ENCODE results near the gene PLEKHH2. TPM values are rescaled to one million over a fixed set of nuclear protein-coding genes. Genes with fewer than 3 reads are reported as not detected.
A peak's percentile ranks its signal among the peaks of the same experiment; 100 is the strongest.

Gene PLEKHH2
- total RNA-seq, 1 donor from 2014 or later, result 4.2 TPM

- no peak for DNase-seq (ENCODE audit: low read depth)
- no peak overlapping the region for H3K4me3 ChIP-seq (ENCODE audit: low read depth, low read length)
- no peak for TF ChIP-seq CTCF (conservative IDR thresholded peaks at IDR 0.05; ENCODE audit: low read depth, low read length)
Observed at GRCh38 chr2:43731211-43731610, 94.2 kb downstream of the PLEKHH2 start.

- no peak for TF ChIP-seq CTCF (conservative IDR thresholded peaks at IDR 0.05; ENCODE audit: low read depth, low read length)
- DNase-seq (ENCODE audit: low read depth), result no peak
- no peak overlapping the region for H3K4me3 ChIP-seq (ENCODE audit: low read depth, low read length)
Observed at GRCh38 chr2:43736637-43737036, 99.6 kb downstream of the PLEKHH2 start.

- TF ChIP-seq CTCF (conservative IDR thresholded peaks at IDR 0.05; ENCODE audit: low read depth, low read length), result no peak
- H3K4me3 ChIP-seq (ENCODE audit: low read depth, low read length), result no peak overlapping the region
- DNase-seq (ENCODE audit: low read depth), result peak; percentile 90
Observed at GRCh38 chr2:43737097-43737854, 100.2 kb downstream of the PLEKHH2 start.

GRCh38 chr2:43737855-43738254, 100.8 kb downstream of the PLEKHH2 start:
- TF ChIP-seq CTCF (conservative IDR thresholded peaks at IDR 0.05; ENCODE audit: low read depth, low read length), result no peak
- DNase-seq (ENCODE audit: low read depth), result no peak
- no peak overlapping the region for H3K4me3 ChIP-seq (ENCODE audit: low read depth, low read length)

GRCh38 chr2:43738257-43738656, 101.2 kb downstream of the PLEKHH2 start:
- no peak overlapping the region for H3K4me3 ChIP-seq (ENCODE audit: low read depth, low read length)
- no peak for DNase-seq (ENCODE audit: low read depth)
- no peak for TF ChIP-seq CTCF (conservative IDR thresholded peaks at IDR 0.05; ENCODE audit: low read depth, low read length)

- H3K4me3 ChIP-seq (ENCODE audit: low read depth, low read length), result no peak overlapping the region
- no peak for DNase-seq (ENCODE audit: low read depth)
- TF ChIP-seq CTCF (conservative IDR thresholded peaks at IDR 0.05; ENCODE audit: low read depth, low read length), result no peak
Observed at GRCh38 chr2:43743706-43744105, 106.6 kb downstream of the PLEKHH2 start.

GRCh38 chr2:43745457-43745856, 108.4 kb downstream of the PLEKHH2 start:
- no peak for TF ChIP-seq CTCF (conservative IDR thresholded peaks at IDR 0.05; ENCODE audit: low read depth, low read length)
- DNase-seq (ENCODE audit: low read depth), result peak; percentile 81
- H3K4me3 ChIP-seq (ENCODE audit: low read depth, low read length), result no peak overlapping the region

All from epithelial cell of proximal tubule (primary cell).